H9 (cell line): Measurements from ENCODE around the gene DGKD. TPM values are rescaled to one million over a fixed set of nuclear protein-coding genes. Genes with fewer than 3 reads are reported as not detected.

Source experiments
- DNase-seq: peaks from one replicate; pipeline ENCODE4 v3.0.0-alpha.2; 2017
- H2AFZ ChIP-seq: one replicate; pipeline ENCODE4 v1.6.1; 2013; ENCODE audit warnings: mild to moderate bottlenecking, low read length, control low read depth, moderate library complexity
- H2AK5ac ChIP-seq: 2 replicates; pipeline ENCODE4 v1.6.1; 2013; ENCODE audit warnings: low read length, control low read depth, mixed read lengths; ENCODE audit not compliant: insufficient read length
- H2BK120ac ChIP-seq: one replicate; pipeline ENCODE4 v1.6.1; 2013; ENCODE audit warnings: low read depth, mild to moderate bottlenecking, low read length, control low read depth, inconsistent platforms; ENCODE audit not compliant: poor library complexity, severe bottlenecking
- H2BK12ac ChIP-seq: 2 replicates; pipeline ENCODE4 v1.6.1; 2013; ENCODE audit warnings: low read length, control low read depth, mixed read lengths, low read depth; ENCODE audit not compliant: insufficient read length
- H2BK15ac ChIP-seq: 2 replicates; pipeline ENCODE4 v1.6.1; 2013; ENCODE audit warnings: low read depth, low read length, control low read depth
- H2BK20ac ChIP-seq: one replicate; pipeline ENCODE4 v1.6.1; 2013; ENCODE audit warnings: low read depth, mild to moderate bottlenecking, low read length, control low read depth, inconsistent platforms; ENCODE audit not compliant: poor library complexity, severe bottlenecking
- H2BK5ac ChIP-seq: 2 replicates; pipeline ENCODE4 v1.6.1; 2013; ENCODE audit warnings: low read length, control low read depth, mixed read lengths; ENCODE audit not compliant: insufficient read length
- H3K14ac ChIP-seq: 2 replicates; pipeline ENCODE4 v1.6.1; 2013; ENCODE audit warnings: low read length, control low read depth; ENCODE audit not compliant: insufficient read depth
- H3K18ac ChIP-seq: 2 replicates; pipeline ENCODE4 v1.6.1; 2013; ENCODE audit warnings: low read depth, mild to moderate bottlenecking, mixed read lengths, low read length, control low read depth; ENCODE audit not compliant: insufficient read length
- H3K23ac ChIP-seq: 2 replicates; pipeline ENCODE4 v1.6.1; 2013; ENCODE audit warnings: low read length, control low read depth, mixed read lengths, low read depth; ENCODE audit not compliant: insufficient read length
- H3K23me2 ChIP-seq: 2 replicates; pipeline ENCODE4 v1.6.1; 2013; ENCODE audit warnings: low read depth, mild to moderate bottlenecking, mixed read lengths, low read length, control low read depth; ENCODE audit not compliant: insufficient read length, poor library complexity, severe bottlenecking
- H3K27ac ChIP-seq: 2 replicates; pipeline ENCODE4 v1.5.1; 2013; ENCODE audit warnings: low read length, control low read depth, mixed read lengths, low read depth; ENCODE audit not compliant: insufficient read length
- H3K27me3 ChIP-seq: 2 replicates; pipeline ENCODE4 v1.6.1; 2013; ENCODE audit warnings: low read length, control low read depth, inconsistent platforms; ENCODE audit not compliant: insufficient read depth
- H3K4ac ChIP-seq: 2 replicates; pipeline ENCODE4 v1.6.1; 2013; ENCODE audit warnings: low read depth, mild to moderate bottlenecking, control low read depth, inconsistent platforms, low read length, moderate library complexity
- H3K4me1 ChIP-seq: 2 replicates; pipeline ENCODE4 v1.6.1; 2013; ENCODE audit warnings: low read length, control low read depth, inconsistent platforms; ENCODE audit not compliant: insufficient read depth
- H3K4me2 ChIP-seq: 2 replicates; pipeline ENCODE4 v1.6.1; 2013; ENCODE audit warnings: low read length, control low read depth, mixed read lengths; ENCODE audit not compliant: insufficient read length, insufficient read depth
- H3K56ac ChIP-seq: 2 replicates; pipeline ENCODE4 v1.6.1; 2013; ENCODE audit warnings: low read depth, mild to moderate bottlenecking, mixed read lengths, low read length, control low read depth; ENCODE audit not compliant: insufficient read length
- H3K79me1 ChIP-seq: 2 replicates; pipeline ENCODE4 v1.6.1; 2013; ENCODE audit warnings: low read depth, mild to moderate bottlenecking, moderate library complexity, low read length, control low read depth, inconsistent platforms; ENCODE audit not compliant: insufficient read depth, poor library complexity, severe bottlenecking
- H3K79me2 ChIP-seq: 2 replicates; pipeline ENCODE4 v1.6.1; 2013; ENCODE audit warnings: low read length, control low read depth, inconsistent platforms; ENCODE audit not compliant: insufficient read depth
- H3K9ac ChIP-seq: 2 replicates; pipeline ENCODE4 v1.6.1; 2013; ENCODE audit warnings: low read length, control low read depth, mixed read lengths; ENCODE audit not compliant: insufficient read length; ENCODE audit errors: extremely low read depth
- H3K9me3 ChIP-seq: one replicate; pipeline ENCODE4 v1.6.1; 2013; ENCODE audit warnings: low read depth, low read length, inconsistent platforms; ENCODE audit not compliant: control insufficient read depth
- H3T11ph ChIP-seq: one replicate; pipeline ENCODE4 v1.6.1; 2013; ENCODE audit warnings: mild to moderate bottlenecking, low read length, control low read depth, inconsistent platforms
- H4K20me1 ChIP-seq: one replicate; pipeline ENCODE4 v1.6.1; 2013; ENCODE audit not compliant: control insufficient read depth, insufficient read length, insufficient read depth
- H4K5ac ChIP-seq: 2 replicates; pipeline ENCODE4 v1.6.1; 2013; ENCODE audit warnings: low read depth, mild to moderate bottlenecking, mixed read lengths, low read length, control low read depth; ENCODE audit not compliant: insufficient read length
- H4K8ac ChIP-seq: replicated peaks from 2 replicates; pipeline ENCODE4 v1.6.1; 2013; ENCODE audit warnings: low read length, control low read depth, mixed read lengths, low read depth; ENCODE audit not compliant: insufficient read length
- H4K91ac ChIP-seq: 2 replicates; pipeline ENCODE4 v1.6.1; 2013; ENCODE audit warnings: low read depth, mild to moderate bottlenecking, moderate library complexity, mixed read lengths, low read length, control low read depth; ENCODE audit not compliant: insufficient read length
- H3K27ac Mint-ChIP-seq, 3 experiments: 2 replicates in 2 of 3; 3 replicates in 1 of 3; pipeline ENCODE4 v1.8.0; 2020 to 2021; ENCODE audit warnings: mixed read lengths in 3 of 3, mild to moderate bottlenecking in 1 of 3, moderate library complexity in 1 of 3
- H3K27me3 Mint-ChIP-seq: 2 replicates; pipeline ENCODE4 v1.8.0; 2021; ENCODE audit warnings: low read depth, mild to moderate bottlenecking, moderate library complexity, mixed read lengths
- H3K36me3 Mint-ChIP-seq, 3 experiments: 2 replicates in 2 of 3; 3 replicates in 1 of 3; pipeline ENCODE4 v1.8.0; 2020 to 2021; ENCODE audit warnings: low read depth in 3 of 3, mixed read lengths in 3 of 3; ENCODE audit not compliant: insufficient read depth in 1 of 3
- H3K4me1 Mint-ChIP-seq, 2 experiments: 2 replicates each; pipeline ENCODE4 v1.8.0; 2020; ENCODE audit warnings: mixed read lengths in 2 of 2
- H3K4me3 Mint-ChIP-seq, 2 experiments: 2 replicates in 1 of 2; 3 replicates in 1 of 2; pipeline ENCODE4 v1.8.0; 2020 to 2021; ENCODE audit warnings: mild to moderate bottlenecking in 2 of 2, mixed read lengths in 2 of 2, moderate library complexity in 1 of 2
- H3K9me3 Mint-ChIP-seq, 2 experiments: 2 replicates in 1 of 2; 3 replicates in 1 of 2; pipeline ENCODE4 v1.8.0; 2020; ENCODE audit warnings: mild to moderate bottlenecking in 2 of 2, mixed read lengths in 2 of 2, moderate library complexity in 1 of 2
- CTCF ChIP-seq: fragments of 200-600 bp; sonication (generic); conservative IDR thresholded peaks from 3 replicates; pipeline ENCODE4 v1.8.0; 2021; ENCODE audit warnings: antibody characterized with exemption, mild to moderate bottlenecking
- WGBS: extraction: QIAGEN DNeasy Blood & Tissue Kit; methylation state at CpG from one replicate; pipeline ENCODE4 v1.1.7; 2013; ENCODE audit warnings: missing lambda C conversion rate, low lambda C conversion rate, mixed read lengths; ENCODE audit not compliant: insufficient read length; ENCODE audit errors: extremely low coverage; 5-methylcytosine and 5-hydroxymethylcytosine counted together
- total RNA-seq: library from RNA; stranded (reverse); gene quantifications from 2 replicates; pipeline ENCODE4 v1.2.1, GENCODE V29; 2021

The DGKD gene
- total RNA-seq, 1 experiment from 2014 or later = 20.7 TPM

- no peaks in the 10 kb centered on the region for H3K4me1 ChIP-seq
- H4K91ac ChIP-seq = no peak overlapping the region
- H2AFZ ChIP-seq = no peak overlapping the region
- WGBS = no CpG with 5 or more reads among the region's 12 CpGs
- no peak overlapping the region for H3K18ac ChIP-seq
- H3K27me3 Mint-ChIP-seq = no peaks in the 10 kb centered on the region; the same call in 1 of the 2 replicates
- H3K79me1 ChIP-seq = no peaks in the 10 kb centered on the region
- no peak overlapping the region for H3K14ac ChIP-seq
- no peak overlapping the region for H3K9ac ChIP-seq
- no peak overlapping the region for H4K8ac ChIP-seq
- H3K4me2 ChIP-seq = no peak overlapping the region
- no peak overlapping the region for H2AK5ac ChIP-seq
- H3K9me3 ChIP-seq = no peaks in the 10 kb centered on the region
- H3K23me2 ChIP-seq = no peaks in the 10 kb centered on the region
- no peak overlapping the region for H3K56ac ChIP-seq
- DNase-seq = no peak
- H4K20me1 ChIP-seq = peaks cover 2% of the 10 kb centered on the region
- H3K27ac Mint-ChIP-seq = peak overlapping the region in 1 of 3 experiments; percentile 44; a peak in 1 of 7 replicates
- H3K79me2 ChIP-seq = no peaks in the 10 kb centered on the region
- TF ChIP-seq CTCF = no peak
- no peaks in the 10 kb centered on the region for H3K27me3 ChIP-seq
- no peak overlapping the region for H2BK15ac ChIP-seq
- H3K23ac ChIP-seq = no peak overlapping the region
- no peak overlapping the region for H2BK120ac ChIP-seq
- H2BK20ac ChIP-seq = no peak overlapping the region
- H3K4me3 Mint-ChIP-seq = no peak overlapping the region
- no peak overlapping the region for H3T11ph ChIP-seq
- H4K5ac ChIP-seq = no peak overlapping the region
- no peak overlapping the region for H2BK5ac ChIP-seq
- no peak overlapping the region for H2BK12ac ChIP-seq
- peaks cover 17 to 35% (median 29%) of the 10 kb centered on the region in 3 experiments; a peak in 6 of 7 replicates for H3K36me3 Mint-ChIP-seq
- H3K27ac ChIP-seq = no peak overlapping the region
- no peaks in the 10 kb centered on the region for H3K9me3 Mint-ChIP-seq
- no peak overlapping the region for H3K4ac ChIP-seq
- peaks cover 4 to 6% of the 10 kb centered on the region in 2 experiments for H3K4me1 Mint-ChIP-seq
Observed at GRCh38 chr2:233471291-233472035, 117.2 kb downstream of the DGKD start.
